Measurements from ENCODE around the gene TMSB15B.
"Not testable (repeated sequence)": the region's sequence is repeated elsewhere in the genome, so short reads cannot be mapped to it uniquely, and the experiment has no call there.

TMSB15B gene

DNA sequence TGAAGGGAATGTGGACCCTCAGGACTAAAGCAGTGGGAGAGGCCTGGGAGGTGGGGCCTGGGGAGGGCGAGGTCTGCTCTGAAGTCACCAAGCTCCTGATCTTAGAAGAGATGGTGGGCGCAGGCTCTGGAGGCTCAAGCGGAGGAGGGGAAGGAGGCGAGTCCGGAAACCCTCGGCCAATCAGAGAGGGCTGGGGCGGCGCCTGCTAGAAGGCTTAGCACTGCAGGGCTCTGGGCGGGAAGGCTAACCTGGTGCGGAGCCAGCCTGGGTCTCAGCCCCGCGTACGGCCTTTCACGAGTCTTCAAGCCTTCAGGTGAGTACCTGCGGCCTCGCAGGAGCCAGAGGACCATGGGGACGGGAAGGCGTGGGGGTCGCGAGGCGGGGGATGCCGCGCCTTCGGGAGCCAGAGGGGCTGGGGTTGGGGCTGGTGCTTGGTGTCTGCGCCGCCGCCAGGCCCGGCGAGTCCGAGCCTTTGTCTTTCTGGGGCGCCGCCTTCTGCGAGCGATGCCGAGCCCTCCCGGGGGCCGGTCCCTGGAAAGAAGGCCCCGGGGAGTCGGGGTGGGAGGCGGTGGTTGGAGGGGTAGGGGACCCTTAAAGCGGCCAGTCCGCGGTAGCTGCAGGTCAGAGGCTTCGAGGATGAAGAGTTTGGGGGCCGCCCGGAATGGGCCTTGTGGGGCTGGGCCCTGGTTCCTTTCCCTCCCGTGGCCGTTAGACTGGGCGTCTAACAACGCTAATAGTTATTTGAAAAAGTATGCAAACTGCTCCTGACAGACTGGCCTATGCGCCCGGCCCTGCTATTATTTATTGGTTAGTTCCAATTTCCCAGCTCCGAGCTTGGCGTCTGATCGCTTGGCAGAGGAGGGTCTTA lies at the start of gene TMSB15B:
TSS of gene TMSB15B (plus strand) at position 217 of the 868 bp plus-strand sequence.
- DNase-seq: not testable (repeated sequence)

DNA sequence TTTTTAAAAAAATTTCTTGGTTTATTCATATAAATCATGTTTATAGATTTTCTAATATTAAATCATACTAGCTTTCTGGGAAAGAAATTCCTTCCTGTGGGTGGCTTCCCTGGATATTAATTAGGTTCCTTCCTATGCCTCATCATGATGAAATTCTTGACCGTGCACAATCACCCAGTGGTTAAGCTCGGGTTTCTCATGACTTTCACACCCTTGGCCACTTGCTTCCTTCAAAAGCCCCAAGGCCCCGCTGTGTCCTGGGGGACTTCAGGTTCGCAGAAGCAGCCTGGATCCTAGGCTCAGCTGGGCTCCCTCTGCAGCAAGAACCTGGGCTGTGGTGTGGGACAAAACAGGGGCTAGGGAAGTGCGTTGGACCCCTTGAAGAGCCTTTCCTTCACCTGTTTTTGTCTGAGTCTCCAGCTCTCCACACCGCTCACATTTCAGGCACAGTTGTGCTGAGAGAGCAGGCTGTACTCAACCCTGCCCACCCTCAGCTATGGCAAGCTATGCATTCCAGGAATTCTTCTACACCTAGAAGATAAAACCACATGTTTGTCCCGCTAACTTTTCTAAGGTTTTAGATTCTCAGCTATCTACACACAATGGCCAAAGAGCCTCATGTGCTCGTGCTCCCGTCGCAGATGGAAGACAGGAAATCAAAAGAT lies 48.9 kb upstream of the TMSB15B start:
- no peak for DNase-seq

DNA sequence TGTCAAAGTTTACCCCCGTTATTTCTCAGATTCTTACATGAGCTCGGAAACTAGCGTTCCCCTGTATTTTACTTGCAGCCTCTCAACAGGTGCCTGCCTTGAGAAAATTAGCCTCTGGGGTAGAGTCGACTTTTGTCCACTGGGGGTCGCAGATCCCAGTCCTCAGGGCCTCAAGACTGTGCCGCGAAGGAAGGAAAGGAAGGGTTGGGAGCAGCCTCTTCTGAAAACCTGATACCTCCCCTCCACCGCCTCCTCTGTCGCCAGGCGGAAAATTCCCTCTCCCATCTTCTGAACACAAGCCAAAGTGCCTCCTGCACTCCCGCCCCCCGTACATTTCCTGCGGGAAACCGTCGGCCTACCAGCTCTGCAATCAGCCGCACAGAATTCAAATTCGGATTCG lies 44.4 kb upstream of the TMSB15B start:
- DNase-seq: peak; percentile 27 to 39

DNA sequence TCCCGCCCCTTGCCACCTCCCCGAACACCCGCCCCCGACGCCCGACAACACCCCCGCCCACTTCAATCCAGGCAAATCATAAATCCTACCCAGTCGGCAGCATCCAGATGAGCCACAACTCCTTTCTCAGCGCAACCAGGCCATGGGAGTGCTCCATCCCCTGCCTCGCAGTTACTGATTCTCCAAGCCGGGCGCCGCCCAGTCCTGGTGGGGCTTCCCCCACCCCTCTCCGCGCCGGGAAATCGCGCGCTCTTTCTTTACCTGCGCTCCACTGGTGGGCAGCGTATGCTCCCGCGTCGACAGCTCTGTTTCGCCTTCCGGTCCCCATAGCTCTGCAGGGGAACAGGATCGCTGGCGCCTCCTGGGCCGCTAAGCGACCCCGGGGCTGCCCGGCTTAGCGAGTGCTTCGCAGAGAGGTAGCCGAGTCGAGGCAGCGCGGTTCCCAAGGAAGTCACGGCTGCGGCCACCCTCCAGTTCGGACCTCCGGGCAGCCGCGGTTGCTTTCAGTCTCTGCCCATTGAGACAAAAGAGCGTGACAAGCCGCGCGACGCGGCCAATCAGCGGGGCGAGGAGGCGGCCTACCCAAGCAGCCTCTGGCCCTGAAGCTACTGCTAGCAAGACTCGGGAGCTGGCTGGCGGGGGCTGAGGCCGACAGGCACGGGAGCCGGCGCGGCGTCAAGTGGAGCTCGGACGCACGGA lies 43.7 kb upstream of the TMSB15B start:
- DNase-seq: peak; percentile 36 to 38

DNA sequence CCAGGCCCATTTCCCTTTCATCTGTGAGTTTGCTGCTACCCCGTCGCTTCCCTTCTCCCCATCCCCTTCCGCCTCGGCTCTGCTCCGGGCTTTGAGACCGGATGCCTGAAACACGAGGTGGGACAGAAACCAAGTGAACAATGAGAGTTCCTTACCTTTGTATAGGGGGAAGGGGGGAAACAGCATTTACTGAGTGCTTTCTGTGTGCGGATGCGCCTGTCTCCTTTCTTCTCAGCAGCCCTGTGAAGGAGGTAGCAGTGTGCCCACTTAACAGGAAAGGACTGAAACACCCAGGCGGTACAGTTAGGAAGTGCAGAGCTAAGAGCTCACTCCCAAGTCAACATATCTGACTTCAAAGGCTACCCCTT lies 43.2 kb upstream of the TMSB15B start:
- DNase-seq: peak; percentile 10 to 14

DNA sequence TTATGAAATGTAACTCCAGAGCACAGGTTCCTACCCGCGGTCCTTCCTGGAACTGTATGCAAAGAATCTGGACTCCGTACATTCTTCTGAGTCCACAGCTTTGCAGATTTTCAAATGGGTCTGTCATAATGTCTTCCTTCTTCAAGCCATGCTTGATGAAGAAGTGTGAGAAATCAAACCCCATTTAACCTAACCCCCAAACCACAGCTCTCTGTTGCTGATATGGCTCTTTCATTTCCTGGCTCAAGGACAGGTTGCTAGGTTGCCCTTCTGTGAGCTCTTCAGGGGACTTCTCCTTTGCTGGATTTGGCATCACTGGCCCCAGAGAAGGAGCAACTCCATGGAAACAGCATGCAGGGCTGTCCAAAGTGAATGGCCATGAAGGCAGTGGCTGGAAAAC lies 41.9 kb upstream of the TMSB15B start:
- not testable (repeated sequence) for DNase-seq

DNA sequence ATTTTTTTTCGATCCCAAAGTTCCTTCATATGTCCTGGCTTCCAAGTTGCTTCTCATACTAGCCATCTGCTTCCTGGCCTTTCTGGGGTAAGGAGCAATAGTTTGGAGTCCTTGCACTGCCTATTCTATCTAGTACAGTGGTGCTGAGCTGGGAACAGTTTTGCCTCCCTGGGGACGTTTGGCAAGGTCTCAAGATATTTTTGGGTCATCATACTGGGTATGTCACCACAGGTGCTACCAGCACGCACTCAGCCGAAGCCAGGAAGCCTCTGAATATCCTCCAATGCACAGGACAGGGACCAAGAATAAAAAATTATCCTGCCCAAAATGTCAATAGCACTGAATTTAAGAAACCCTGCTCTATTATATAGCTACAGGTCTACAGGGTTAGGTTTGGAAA lies 35.4 kb upstream of the TMSB15B start:
- DNase-seq: no peak

DNA sequence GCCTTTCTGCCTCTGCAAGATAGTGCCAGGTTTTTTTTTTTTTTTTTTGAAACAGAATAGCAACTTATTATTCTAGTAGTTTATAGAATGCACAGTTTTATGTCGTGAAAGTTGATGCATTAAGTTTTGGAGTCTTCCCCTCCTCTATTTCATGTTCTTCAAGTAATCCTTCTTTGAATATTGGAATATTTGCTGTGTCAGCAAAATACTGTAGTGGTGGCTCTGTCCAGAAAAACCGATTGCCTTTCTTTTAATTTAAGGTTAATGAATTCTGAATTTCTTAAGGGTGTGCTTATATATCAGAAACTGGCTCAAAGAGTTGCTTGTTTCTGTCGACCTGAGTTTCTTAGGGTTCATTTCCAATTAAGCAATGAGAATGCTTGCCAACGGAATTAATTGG lies 34.8 kb upstream of the TMSB15B start:
- no peak for DNase-seq

DNA sequence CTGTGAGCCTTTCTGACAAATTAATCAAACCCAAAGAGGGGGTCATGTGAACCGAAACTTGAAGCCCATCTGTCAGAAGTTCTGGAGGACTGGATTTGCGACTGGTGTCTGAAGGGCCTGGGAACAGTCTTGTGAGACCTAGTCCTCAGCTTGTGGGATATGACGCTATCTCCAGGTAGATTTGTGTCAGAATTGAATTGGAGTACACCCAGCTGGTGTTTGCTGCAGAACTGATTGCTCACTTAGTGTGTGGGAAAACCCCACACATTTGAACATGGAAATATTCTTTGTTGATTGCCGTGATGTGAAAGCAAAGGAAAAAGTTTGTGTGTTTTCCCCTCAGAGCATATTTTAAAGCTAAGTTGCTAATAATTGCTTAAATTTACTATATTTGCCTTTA lies 30.3 kb upstream of the TMSB15B start:
- no peak for DNase-seq

DNA sequence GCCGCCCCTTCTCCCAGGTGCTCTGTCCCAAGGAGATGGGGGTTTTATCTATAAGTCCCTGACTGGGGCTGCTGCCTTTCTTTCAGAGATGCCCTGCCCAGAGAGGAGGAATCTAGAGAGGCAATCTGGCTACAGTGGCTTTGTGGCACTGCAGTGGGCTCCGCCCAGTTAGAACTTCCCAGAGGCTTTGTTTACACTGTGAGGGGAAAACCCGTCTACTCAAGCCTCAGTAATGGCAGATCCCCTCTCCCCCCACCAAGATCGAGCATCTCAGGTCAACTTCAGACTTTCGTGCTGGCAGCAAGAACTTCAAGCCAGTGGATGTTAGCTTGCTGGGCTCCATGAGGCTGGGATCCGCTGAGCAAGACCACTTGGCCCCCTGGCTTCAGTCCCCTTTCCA lies 22.2 kb upstream of the TMSB15B start:
- not testable (repeated sequence) for DNase-seq

DNA sequence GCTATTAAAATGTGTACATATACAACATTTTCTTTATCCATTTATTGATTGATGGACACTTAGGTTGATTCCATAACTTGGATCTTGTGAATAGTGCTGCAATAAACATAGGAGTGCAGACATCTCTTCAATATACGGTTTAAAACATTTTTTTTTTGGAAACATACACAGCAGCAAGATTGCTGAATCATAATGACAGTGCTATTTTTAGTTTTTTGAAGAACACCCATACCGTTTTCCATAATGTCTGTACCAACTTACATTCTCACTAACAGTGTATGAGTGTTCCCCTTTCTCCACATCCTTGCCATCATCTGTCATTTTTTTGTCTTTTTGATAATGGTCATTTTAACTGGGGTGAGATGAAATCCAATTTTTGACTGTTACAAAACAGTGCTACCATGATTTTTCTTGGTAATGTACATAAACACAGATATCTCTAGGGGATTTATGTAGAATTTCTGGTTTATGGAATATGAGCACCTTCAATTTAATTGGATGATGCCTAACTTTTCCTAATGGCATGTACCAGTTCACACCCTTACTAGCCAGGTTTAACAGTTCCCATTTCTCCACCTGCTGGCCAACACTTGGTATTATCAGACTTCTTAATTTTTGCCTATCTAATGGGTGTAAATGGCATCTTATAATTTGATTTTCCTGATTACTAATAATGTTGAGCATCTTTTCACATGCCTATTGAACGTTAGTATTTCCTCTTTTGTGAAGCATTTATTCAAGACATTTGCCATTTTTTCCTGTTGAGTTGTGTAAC lies 21.0 kb upstream of the TMSB15B start:
- peak in 1 of 2 donors; percentile 15 for DNase-seq

DNA sequence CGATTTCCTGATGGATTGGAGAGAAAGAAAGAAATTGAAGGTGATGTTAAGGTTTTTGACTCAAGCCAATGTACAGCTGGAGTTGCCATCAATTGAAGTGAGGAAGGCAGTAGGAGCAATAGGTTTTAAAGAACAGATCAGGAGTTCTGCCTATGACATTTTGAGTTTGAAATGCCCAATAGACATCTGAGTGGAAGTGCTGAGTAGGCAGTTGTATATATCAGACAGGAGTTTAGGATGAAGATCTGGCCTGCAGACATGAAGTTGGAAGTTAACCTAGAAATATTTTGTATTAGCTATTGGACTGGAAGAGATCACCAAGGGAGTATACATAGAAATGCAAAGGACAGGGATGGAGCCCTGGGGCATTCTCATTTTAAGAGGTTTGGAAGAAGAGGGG lies 12.9 kb upstream of the TMSB15B start:
- no peak for DNase-seq

DNA sequence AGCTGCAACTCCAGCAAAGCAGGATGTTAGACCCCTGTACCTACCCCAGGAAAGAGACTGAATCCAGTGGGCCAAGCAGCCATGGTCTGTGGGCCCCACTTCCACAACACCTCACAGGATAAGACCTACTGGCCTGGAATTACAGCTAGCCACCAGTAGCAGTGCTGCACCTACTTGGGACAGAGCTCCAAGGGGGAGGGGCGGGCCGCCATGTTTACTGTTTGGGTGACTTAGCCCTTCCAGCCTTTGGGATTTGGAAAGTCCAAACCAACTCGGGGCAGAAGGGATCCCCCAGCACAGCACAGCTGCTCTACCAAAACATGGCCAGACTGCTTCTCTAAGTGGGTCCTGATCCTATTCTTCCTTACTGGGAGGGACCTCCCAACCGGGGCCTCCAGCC lies 9.1 kb upstream of the TMSB15B start:
- no peak for DNase-seq

DNA sequence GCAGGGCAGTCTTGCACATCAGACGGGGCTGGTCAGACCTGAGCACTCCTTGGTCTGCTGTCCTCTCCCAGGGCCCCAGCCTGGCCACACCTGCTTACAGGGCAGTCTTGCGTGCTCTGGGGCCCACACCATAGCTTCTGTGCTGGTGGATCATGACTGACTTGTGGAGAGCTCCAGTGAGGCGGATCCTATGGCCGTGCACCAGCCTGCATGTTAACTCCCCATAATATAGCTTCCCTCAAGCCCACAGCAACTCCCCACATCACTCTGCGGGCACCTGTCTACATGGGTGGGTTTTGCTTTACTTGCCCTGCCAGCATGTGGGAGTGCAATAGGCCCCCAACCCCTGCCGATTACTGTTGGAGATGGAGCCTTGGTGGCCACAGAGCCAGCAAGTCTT lies 8.2 kb upstream of the TMSB15B start:
- DNase-seq: no peak

DNA sequence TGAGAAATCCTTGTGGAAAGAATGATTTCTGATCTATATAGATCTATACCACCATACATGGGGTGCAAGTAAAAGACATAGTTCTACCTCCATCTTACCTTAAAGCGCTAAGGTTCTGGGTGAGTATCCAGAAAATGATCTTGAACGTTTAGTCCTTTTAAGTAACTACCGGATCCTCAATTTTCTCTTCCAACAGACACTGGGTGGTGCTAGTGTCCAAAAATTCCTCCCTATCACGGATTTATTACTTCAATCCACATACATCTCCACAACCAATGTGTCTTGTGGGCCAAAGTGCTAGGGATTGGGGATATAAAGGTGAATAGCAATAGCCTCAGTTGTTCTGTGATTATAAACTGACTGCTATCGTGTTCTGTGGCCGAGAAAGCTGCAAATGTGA lies 1.8 kb upstream of the TMSB15B start:
- DNase-seq: not testable (repeated sequence)

DNA sequence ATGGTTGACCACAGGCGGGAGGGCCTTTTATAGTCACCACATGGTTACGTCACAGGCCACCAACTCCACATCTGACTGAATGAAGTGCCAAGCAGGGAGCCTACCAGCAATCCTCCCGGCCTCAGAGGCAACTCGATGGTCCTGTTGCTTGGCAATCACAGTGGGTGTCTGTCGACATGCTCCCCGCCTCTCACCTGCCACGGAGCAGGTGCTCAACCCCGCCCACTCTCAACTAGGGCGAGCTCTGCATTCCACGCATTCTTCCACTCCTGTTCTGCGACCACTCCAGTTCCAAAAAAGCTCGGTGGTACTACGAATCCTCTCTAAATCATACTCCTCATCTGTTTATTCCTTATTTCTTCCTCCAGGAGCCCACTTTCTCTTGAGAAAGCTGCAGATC lies 21.1 kb downstream of the TMSB15B start:
- DNase-seq: not testable (repeated sequence)

DNA sequence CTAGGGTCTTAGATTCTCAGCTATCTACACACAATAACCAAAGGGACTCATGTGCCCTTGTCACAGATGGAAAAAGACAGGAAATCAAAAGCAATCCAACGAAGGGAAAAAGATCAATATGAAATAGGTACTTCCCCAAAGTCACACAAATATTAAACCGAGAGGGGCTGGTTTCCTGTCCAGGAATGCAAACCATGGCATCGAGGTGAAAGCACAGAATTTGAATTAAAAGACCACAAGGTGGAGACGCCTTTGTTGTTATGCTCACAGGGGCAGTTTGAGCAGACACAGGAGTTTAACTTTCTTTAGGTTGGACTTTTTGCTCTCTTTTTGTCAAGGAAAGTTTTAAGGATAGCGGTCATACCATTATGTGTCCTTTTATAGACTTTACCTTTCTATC lies 36.8 kb downstream of the TMSB15B start:
- DNase-seq: no peak

DNA sequence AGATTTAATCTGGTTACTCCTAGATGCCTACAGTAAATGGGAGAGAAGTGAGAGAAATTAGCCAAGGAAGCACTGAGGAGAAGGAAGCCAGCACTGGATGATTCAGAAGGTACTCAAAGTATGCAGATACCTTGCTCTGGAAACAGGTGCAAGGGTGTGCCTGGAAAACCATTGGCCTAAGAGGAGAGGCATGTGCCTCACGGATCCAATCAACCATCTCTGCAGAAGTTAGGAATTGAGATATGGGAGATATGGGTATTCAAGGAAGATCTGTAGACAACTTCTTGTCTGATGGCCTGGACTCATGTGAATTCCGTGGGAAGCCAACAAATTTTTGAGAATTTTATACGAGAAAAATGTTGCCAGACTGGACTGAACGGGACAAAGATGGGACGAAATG lies 46.4 kb downstream of the TMSB15B start:
- no peak for DNase-seq

DNA sequence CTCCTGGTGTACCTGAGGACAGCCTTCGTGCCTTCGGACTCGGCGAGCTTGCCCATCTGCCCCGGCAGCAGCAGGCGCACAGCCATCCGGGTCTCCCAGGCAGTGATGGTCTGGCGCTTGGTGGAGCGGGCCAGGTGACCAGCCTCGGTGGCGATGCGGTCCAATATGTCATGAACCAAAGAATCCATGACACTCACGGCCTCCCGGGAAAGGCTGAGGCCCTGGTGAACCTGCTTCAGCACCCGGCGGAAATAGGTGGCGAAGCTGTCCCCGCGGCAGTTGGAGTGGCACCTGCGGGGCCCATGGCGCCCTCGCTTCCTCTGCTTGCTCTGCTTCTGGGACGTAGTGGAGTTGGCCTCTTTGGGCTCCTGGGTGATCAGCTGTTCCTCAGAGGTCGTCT lies 50.7 kb downstream of the TMSB15B start:
- no peak for DNase-seq

DNA sequence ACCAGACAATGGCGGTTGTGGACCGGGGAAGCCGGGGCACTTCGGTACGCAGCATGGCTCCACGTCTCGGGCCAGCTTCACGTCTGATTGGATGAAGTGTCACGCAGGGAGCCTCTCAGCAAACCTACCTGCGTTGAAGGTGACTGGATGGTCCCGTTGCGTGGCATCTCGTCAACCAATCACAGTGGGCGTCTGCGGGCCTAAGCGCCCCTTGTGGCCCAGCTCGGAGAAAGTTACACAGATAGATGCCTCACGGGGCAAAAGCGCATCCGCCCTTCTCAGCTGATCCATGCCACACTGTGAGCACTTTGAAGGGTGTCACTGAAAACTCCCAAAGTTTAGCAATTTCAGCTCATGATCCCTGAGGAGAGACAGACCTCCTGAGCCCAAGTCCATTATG lies 51.2 kb downstream of the TMSB15B start, which contains the start of gene H2BW1:
TSS of gene H2BW1 (minus strand) at position 103 of the 400 bp plus-strand sequence. CDS start 132 bp downstream, outside the sequence.
- DNase-seq: no peak

DNA sequence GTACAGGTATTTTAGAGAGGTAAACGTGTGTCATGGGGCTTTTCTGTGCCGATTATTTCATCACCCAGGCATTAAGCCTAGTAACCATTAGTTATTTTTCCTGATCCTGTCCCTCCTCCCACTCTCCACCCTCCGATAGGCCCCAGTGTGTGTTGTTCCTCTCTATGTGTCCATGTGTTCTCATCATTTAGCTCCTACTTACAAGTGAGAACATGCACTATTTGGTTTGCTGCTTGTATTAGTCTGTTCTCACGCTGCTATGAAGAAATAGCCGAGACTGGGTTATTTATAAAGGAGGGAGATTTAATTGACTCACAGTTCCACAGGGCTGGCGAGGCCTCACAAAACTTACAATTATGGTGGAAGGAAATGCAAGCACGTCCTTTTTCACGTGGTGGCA lies 53.1 kb downstream of the TMSB15B start:
- DNase-seq: not testable (repeated sequence)
